ENCODE results near the gene HMG20A.

DNA sequence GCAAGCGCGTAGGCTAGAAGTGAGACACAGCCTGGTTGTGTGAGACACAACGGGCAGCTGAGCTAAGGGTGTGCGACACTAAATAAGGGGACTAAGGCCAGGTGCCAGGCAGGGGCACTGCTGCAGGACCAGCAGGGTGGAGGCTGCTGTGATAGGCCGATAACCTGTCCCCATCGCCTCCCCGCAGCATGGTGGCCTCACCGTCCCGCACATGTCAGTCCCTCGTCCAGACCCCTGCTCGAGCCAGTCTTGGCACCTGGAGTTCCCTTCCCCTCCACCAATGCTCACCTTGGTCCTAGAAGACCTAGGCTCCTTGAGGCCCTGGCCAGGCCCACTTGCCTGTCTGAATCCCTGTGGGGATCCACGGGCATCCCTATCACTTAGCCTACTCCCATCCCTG is 96.1 kb downstream of the HMG20A start:
- TF ChIP-seq SIN3A (IDR thresholded peaks at IDR 0.05; ENCODE audit: borderline replicate concordance, insufficient read depth, low read length) (no peak), POLR2AphosphoS5 (IDR thresholded peaks at IDR 0.05; ENCODE audit: low read depth, low read length) (no peak), TAF1 (IDR thresholded peaks at IDR 0.05; ENCODE audit: borderline replicate concordance, insufficient read depth, low read length) (no peak), FOXP2 (optimal IDR thresholded peaks at IDR 0.05; ENCODE audit: borderline replicate concordance, extremely low read depth, extremely low read length, insufficient read depth) (no peak)
- TF ChIP-seq, protein P1, sequence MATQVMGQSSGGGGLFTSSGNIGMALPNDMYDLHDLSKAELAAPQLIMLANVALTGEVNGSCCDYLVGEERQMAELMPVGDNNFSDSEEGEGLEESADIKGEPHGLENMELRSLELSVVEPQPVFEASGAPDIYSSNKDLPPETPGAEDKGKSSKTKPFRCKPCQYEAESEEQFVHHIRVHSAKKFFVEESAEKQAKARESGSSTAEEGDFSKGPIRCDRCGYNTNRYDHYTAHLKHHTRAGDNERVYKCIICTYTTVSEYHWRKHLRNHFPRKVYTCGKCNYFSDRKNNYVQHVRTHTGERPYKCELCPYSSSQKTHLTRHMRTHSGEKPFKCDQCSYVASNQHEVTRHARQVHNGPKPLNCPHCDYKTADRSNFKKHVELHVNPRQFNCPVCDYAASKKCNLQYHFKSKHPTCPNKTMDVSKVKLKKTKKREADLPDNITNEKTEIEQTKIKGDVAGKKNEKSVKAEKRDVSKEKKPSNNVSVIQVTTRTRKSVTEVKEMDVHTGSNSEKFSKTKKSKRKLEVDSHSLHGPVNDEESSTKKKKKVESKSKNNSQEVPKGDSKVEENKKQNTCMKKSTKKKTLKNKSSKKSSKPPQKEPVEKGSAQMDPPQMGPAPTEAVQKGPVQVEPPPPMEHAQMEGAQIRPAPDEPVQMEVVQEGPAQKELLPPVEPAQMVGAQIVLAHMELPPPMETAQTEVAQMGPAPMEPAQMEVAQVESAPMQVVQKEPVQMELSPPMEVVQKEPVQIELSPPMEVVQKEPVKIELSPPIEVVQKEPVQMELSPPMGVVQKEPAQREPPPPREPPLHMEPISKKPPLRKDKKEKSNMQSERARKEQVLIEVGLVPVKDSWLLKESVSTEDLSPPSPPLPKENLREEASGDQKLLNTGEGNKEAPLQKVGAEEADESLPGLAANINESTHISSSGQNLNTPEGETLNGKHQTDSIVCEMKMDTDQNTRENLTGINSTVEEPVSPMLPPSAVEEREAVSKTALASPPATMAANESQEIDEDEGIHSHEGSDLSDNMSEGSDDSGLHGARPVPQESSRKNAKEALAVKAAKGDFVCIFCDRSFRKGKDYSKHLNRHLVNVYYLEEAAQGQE (IDR thresholded peaks at IDR 0.05; ENCODE audit: insufficient read depth in 1 of 2, low read depth in 2 of 2, low read length in 2 of 2), result no peak
